Esophagus squamous epithelium (tissue), 5 donors: ENCODE measurements around the gene POLA1. TPM values are rescaled to one million over a fixed set of nuclear protein-coding genes. Genes with fewer than 3 reads are reported as not detected.
A peak's percentile ranks its signal among the peaks of the same experiment; 100 is the strongest.

Experiments
- DNase-seq: peaks from one replicate; lab custom pipeline; 2025; lab: John Stamatoyannopoulos, UW
- H3K27ac ChIP-seq, 4 donors: fragments of 200-600 bp; sonication (generic); one replicate each; pipeline ENCODE4 v1.5.1; 2016 to 2019; ENCODE audit warnings: mild to moderate bottlenecking in 1 of 4
- H3K27me3 ChIP-seq, 4 donors: fragments of 200-600 bp; sonication (generic); 1 replicate in 3 of 4; 2 replicates in 1 of 4; pipeline versions ENCODE4 v1.5.1 to v1.6.0; 2017 to 2021; ENCODE audit warnings: antibody characterized with exemption in 1 of 4
- H3K36me3 ChIP-seq, 3 donors: fragments of 200-600 bp; sonication (generic); one replicate each; pipeline ENCODE4 v1.5.1; 2016 to 2019
- H3K4me1 ChIP-seq, 3 donors: fragments of 200-600 bp; sonication (generic); one replicate each; pipeline ENCODE4 v1.5.1; 2017 to 2019
- H3K4me3 ChIP-seq, 4 donors: fragments of 200-600 bp; sonication (generic); 1 replicate in 3 of 4; 2 replicates in 1 of 4; pipeline ENCODE4 v1.5.1; 2016 to 2019; ENCODE audit warnings: mild to moderate bottlenecking in 2 of 4, moderate library complexity in 1 of 4
- H3K9me3 ChIP-seq, 3 donors: fragments of 200-600 bp; sonication (generic); one replicate each; pipeline ENCODE4 v1.5.1; 2016 to 2019
- CTCF ChIP-seq, 6 experiments: fragments of 450-650 bp in 4 of 6; fragments of 200-600 bp in 2 of 6; sonication (generic) in 2 of 6; IDR thresholded peaks; one replicate each; pipeline ENCODE4 v1.5.1; 2016 to 2019; ENCODE audit warnings: antibody characterized with exemption in 6 of 6, mild to moderate bottlenecking in 4 of 6, moderate library complexity in 4 of 6
- POLR2A ChIP-seq, 4 donors: fragments of 450-650 bp; IDR thresholded peaks; one replicate each; pipeline ENCODE4 v1.6.1; 2017; ENCODE audit warnings: antibody characterized with exemption in 4 of 4, mild to moderate bottlenecking in 4 of 4, moderate library complexity in 3 of 4
- WGBS, 2 donors: methylation state at CpG; one replicate each; pipeline ENCODE4 v1.1.5; 2018; 5-methylcytosine and 5-hydroxymethylcytosine counted together
- intact Hi-C: fragments of 100-400 bp; cut with DNase I; formaldehyde crosslinking; loops from one replicate; pipeline ENCODE4 v1.15.0; 2022
- total RNA-seq, 4 donors: library from RNA; depleted of rRNA; stranded (reverse); fragments of >200 nt; gene quantifications; one replicate each; pipeline ENCODE4 v1.1.0, GENCODE V29; 2016
- donor health status: DM: yes; HTN: yes; CAD: no.

The POLA1 gene
- total RNA-seq, 4 donors from 2014 or later: 5.3 to 14.7 (median 13.1) TPM

GRCh38 chrX:25013632-25014365, 320.1 kb downstream of the POLA1 start:
- TF ChIP-seq CTCF (IDR thresholded peaks at IDR 0.05) (no peak), POLR2A (IDR thresholded peaks at IDR 0.05) (no peak)
- intact Hi-C loops: no loop called here
- peak overlapping the region in 2 of 4 donors; percentile 39 to 41 for H3K4me3 ChIP-seq

GRCh38 chrX:25014366-25014838, 320.7 kb downstream of the POLA1 start:
- peaks cover 8 to 40% (median 13%) of the 10 kb centered on the region in 3 donors for H3K4me1 ChIP-seq
- no peak for TF ChIP-seq CTCF (IDR thresholded peaks at IDR 0.05)
- TF ChIP-seq POLR2A (IDR thresholded peaks at IDR 0.05): no peak
- H3K4me3 ChIP-seq: no peak overlapping the region
- H3K36me3 ChIP-seq: no peaks in the 10 kb centered on the region
- DNase-seq: no peak
- intact Hi-C loops: no loop called here
- peaks cover 0 to 4% (median 0%) of the 10 kb centered on the region in 3 donors for H3K9me3 ChIP-seq
- no peak overlapping the region for H3K27ac ChIP-seq
- WGBS, 2 donors: 46 to 67% methylated on average over 11 to 16 of the region's 19 CpGs
- H3K27me3 ChIP-seq: peaks cover 0 to 99% (median 45%) of the 10 kb centered on the region in 4 donors

More at GRCh38 chrX:25013632-25014365, 320.1 kb downstream of the POLA1 start:
- Histone ChIP-seq H3K4me1 (peaks cover 8 to 40% (median 13%) of the 10 kb centered on the region in 3 donors), H3K27me3 (peaks cover 0 to 99% (median 47%) of the 10 kb centered on the region in 4 donors), H3K36me3 (no peaks in the 10 kb centered on the region), H3K9me3 (peaks cover 0 to 4% (median 0%) of the 10 kb centered on the region in 3 donors), H3K27ac (no peak overlapping the region)
- 14 to 27% methylated on average over 9 to 16 of the region's 44 CpGs for WGBS, 2 donors
- DNase-seq: no peak

GRCh38 chrX:25015486-25016360, 322.0 kb downstream of the POLA1 start, which contains the start of gene ARX:
Gene ARX, minus strand, starts transcription at chrX:25015965. Its CDS starts 228 bp downstream, at chrX:25015737.
- Histone ChIP-seq H3K27ac (no peak within 1 kb of the TSS), H3K9me3 (peaks cover 0 to 4% (median 0%) of the 10 kb centered on the region in 3 donors), H3K4me1 (peaks cover 12 to 48% (median 16%) of the 10 kb centered on the region in 3 donors), H3K4me3 (peak within 1 kb of the TSS in 1 of 4 donors; percentile 40), H3K27me3 (peaks cover 0 to 99% (median 51%) of the 10 kb centered on the region in 4 donors), H3K36me3 (no peaks in the 10 kb centered on the region)
- 0 to 33% methylated on average over 12 to 38 of the region's 58 CpGs for WGBS, 2 donors
- intact Hi-C loops: no loop called here
- no peak for TF ChIP-seq CTCF (IDR thresholded peaks at IDR 0.05)
- no peak for TF ChIP-seq POLR2A (IDR thresholded peaks at IDR 0.05)
- DNase-seq: no peak

GRCh38 chrX:25016361-25016671, 322.6 kb downstream of the POLA1 start:
- no peaks in the 10 kb centered on the region for H3K36me3 ChIP-seq
- 52% methylated on average over 18 of the region's 20 CpGs; no CpG with 5 or more reads in 1 of the 2 donors for WGBS, 2 donors
- peaks cover 0 to 4% (median 0%) of the 10 kb centered on the region in 3 donors for H3K9me3 ChIP-seq
- no peak for TF ChIP-seq POLR2A (IDR thresholded peaks at IDR 0.05)
- TF ChIP-seq CTCF (IDR thresholded peaks at IDR 0.05): no peak
- no peak overlapping the region for H3K27ac ChIP-seq
- peaks cover 0 to 99% (median 52%) of the 10 kb centered on the region in 4 donors for H3K27me3 ChIP-seq
- intact Hi-C loops: no loop called here
- H3K4me1 ChIP-seq: peaks cover 14 to 51% (median 21%) of the 10 kb centered on the region in 3 donors
- no peak for DNase-seq
- no peak overlapping the region for H3K4me3 ChIP-seq
